PC-3 (cell line): Measurements from ENCODE around the gene PKP2.

Experiments
- EZH2 ChIP-seq: fragments of 300-600 bp; sonication (generic); IDR thresholded peaks from one replicate; pipeline ENCODE4 v1.6.1; 2017; ENCODE audit warnings: antibody characterized with exemption, mild to moderate bottlenecking, low read length; ENCODE audit not compliant: unreplicated experiment
- TF ChIP-seq, protein P1 (sequence below): fragments of 300-600 bp; sonication (generic); conservative IDR thresholded peaks from 2 replicates; pipeline ENCODE4 v1.5.1; 2017; ENCODE audit warnings: antibody characterized with exemption, low read depth, mild to moderate bottlenecking, low read length

DNA sequence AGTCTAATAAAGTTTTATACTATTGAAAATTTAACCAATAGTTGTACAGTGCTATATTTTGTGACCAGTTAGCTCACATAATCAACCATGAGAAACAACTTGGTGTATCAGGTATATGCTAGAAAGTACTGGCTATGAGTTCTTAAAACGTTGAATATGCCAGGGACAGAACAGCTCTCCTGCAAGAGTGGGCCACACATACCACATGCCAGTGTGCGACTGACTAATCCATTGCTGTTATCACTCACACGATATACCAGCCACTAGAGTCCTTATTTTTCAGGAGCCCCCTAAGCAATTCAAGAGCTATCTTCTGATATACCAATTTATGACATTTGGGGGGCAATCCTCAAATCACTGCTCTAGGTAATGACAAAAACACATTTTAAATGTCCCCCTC lies 9.5 kb downstream of the PKP2 start:
- TF ChIP-seq, protein P1, sequence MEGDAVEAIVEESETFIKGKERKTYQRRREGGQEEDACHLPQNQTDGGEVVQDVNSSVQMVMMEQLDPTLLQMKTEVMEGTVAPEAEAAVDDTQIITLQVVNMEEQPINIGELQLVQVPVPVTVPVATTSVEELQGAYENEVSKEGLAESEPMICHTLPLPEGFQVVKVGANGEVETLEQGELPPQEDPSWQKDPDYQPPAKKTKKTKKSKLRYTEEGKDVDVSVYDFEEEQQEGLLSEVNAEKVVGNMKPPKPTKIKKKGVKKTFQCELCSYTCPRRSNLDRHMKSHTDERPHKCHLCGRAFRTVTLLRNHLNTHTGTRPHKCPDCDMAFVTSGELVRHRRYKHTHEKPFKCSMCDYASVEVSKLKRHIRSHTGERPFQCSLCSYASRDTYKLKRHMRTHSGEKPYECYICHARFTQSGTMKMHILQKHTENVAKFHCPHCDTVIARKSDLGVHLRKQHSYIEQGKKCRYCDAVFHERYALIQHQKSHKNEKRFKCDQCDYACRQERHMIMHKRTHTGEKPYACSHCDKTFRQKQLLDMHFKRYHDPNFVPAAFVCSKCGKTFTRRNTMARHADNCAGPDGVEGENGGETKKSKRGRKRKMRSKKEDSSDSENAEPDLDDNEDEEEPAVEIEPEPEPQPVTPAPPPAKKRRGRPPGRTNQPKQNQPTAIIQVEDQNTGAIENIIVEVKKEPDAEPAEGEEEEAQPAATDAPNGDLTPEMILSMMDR: no peak
- no peak for TF ChIP-seq EZH2
